ENCODE measurements around the gene PNPLA7. TPM values are rescaled to one million over a fixed set of nuclear protein-coding genes. Genes with fewer than 3 reads are reported as not detected.

The PNPLA7 gene
- total and polyA plus RNA-seq, 2 of the 4 experiments (the other 2 are of a cell fraction), result under 0.01 to 0.89 TPM

DNA sequence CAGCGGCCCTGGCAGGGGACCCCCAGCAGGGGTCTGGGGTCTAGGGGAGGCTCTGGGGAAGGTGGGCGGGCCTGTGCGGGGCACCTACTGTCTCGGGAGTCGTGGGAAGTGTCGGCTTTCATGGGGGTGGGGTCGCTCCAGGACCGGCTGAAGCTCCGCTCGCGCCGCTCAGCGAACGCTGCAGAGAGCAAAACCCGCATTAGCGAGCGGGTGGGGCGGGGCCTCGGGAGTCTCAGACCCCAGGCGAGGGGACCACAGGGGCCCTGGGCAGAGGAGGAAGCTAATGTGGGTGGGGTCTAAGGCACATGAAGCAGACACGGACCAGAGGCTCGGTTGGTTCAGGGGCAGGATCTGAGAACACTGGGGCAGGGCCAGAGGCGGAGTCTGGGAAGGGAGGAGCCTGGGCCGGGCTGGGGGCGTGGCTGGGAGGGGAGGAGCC is 96.5 kb downstream of the PNPLA7 start:
- Histone ChIP-seq H4K5ac (ENCODE audit: low read depth, low read length) (no peak overlapping the region), H2BK120ac (ENCODE audit: low read depth, low read length) (no peak overlapping the region), H3K4me1 (ENCODE audit: control insufficient read depth, insufficient read depth, low read length) (peaks cover 20% of the 10 kb centered on the region), H3K79me1 (ENCODE audit: low read depth in 1 of 2, low read length in 2 of 2) (peaks cover 6 to 41% of the 10 kb centered on the region in 2 experiments; a peak in 3 of 4 replicates), H2AK9ac (replicated peaks; ENCODE audit: low read depth, low read length, poor library complexity) (no peak overlapping the region), H3K9me3 (ENCODE audit: control insufficient read depth, insufficient read depth, low read length) (no peaks in the 10 kb centered on the region), H2BK15ac (ENCODE audit: low read depth, low read length) (no peak overlapping the region), H2BK5ac (ENCODE audit: low read depth, low read length, poor library complexity, severe bottlenecking) (no peak overlapping the region), H4K91ac (ENCODE audit: insufficient read depth, low read depth, low read length) (no peak overlapping the region), H3K27ac (ENCODE audit: insufficient read depth, low read length) (no peak overlapping the region), H3K9ac (ENCODE audit: low read depth, low read length) (no peak overlapping the region), H3K9me1 (ENCODE audit: insufficient read depth, low read length) (no peaks in the 10 kb centered on the region), H2AFZ (replicated peaks; ENCODE audit: low read length, poor library complexity) (peak overlapping the region; percentile 89), H3K36me3 (ENCODE audit: control insufficient read depth, insufficient read depth, low read length) (peaks cover 45% of the 10 kb centered on the region), H3K4me3 (ENCODE audit: insufficient read depth, low read depth, low read length) (no peak overlapping the region; the same call in 1 of the 2 replicates), H3K14ac (replicated peaks; ENCODE audit: low read depth, low read length) (no peak overlapping the region), H4K8ac (ENCODE audit: low read depth in 2 of 2, low read length in 2 of 2) (peak overlapping the region in 1 of 2 experiments; percentile 47; a peak in 1 of 4 replicates), H3K18ac (ENCODE audit: low read depth, low read length) (no peak overlapping the region), H2AK5ac (ENCODE audit: low read depth, low read length) (no peak overlapping the region), H3K4me2 (ENCODE audit: low read depth, low read length) (peak overlapping the region; percentile 21), H3K4ac (ENCODE audit: low read depth, low read length) (no peak overlapping the region), H3K23ac (ENCODE audit: low read depth, low read length) (no peak overlapping the region), H3K27me3 (ENCODE audit: control insufficient read depth, insufficient read depth, low read length) (no peaks in the 10 kb centered on the region), H3K56ac (ENCODE audit: extremely low read depth, insufficient read depth, low read length) (no peak overlapping the region), H4K20me1 (ENCODE audit: insufficient read depth, low read length) (peaks cover 37% of the 10 kb centered on the region), H2BK20ac (ENCODE audit: low read depth, low read length) (no peak overlapping the region)
- TF ChIP-seq FOS (IDR thresholded peaks at IDR 0.05; ENCODE audit: low read depth, low read length) (no peak), POLR2A (IDR thresholded peaks at IDR 0.05; ENCODE audit: low read depth, low read length) (no peak), ELK1 (IDR thresholded peaks at IDR 0.05; ENCODE audit: borderline replicate concordance, low read depth, low read length) (no peak), MAZ (IDR thresholded peaks at IDR 0.05; ENCODE audit: borderline replicate concordance, low read depth, low read length) (no peak), BHLHE40 (IDR thresholded peaks at IDR 0.05; ENCODE audit: low read depth, low read length) (no peak), CEBPB (IDR thresholded peaks at IDR 0.05; ENCODE audit: low read depth, low read length) (no peak), USF2 (IDR thresholded peaks at IDR 0.05; ENCODE audit: low read depth, low read length) (no peak), SMC3 (IDR thresholded peaks at IDR 0.05; ENCODE audit: low read depth, low read length) (no peak)
- ChIA-PET POLR2A (ENCODE audit: unreplicated experiment) (no interaction called here), CTCF (interaction anchor here (1.1 kb wide), 1 partner anchor 8 kb away, joined by 3 read pairs; no protein-coding TSS in a partner anchor)
- no TSS peak for BruUV-seq (replicated peaks)
- dilution Hi-C loops (cut with HindIII; ENCODE audit: low sequenced_read_pairs, unreplicated experiment), result no loop called here
- WGBS, 2 experiments (ENCODE audit: extremely low coverage in 2 of 2, insufficient read length in 1 of 2), result 20% methylated on average over 10 of the region's 25 CpGs; no CpG with 5 or more reads in 1 of the 2 experiments
- peak; percentile 83 for ATAC-seq (ENCODE audit: low read depth)
- in situ Hi-C loops (cut with MboI; ENCODE audit: low sequenced_read_pairs), result no loop called here
- intact Hi-C loops (cut with micrococcal nuclease), result no loop called here
- DNase-seq, result peak; percentile 58

Data from IMR-90 (cell line).